GM18951 (cell line): ENCODE results near the gene ZDHHC17.
"Not testable (repeated sequence)": the region's sequence is repeated elsewhere in the genome, so short reads cannot be mapped to it uniquely, and the experiment has no call there.

Experiments used
- POLR2A ChIP-seq: IDR thresholded peaks from 4 replicates; pipeline ENCODE4 v1.6.1; 2011; ENCODE audit warnings: mild to moderate bottlenecking; ENCODE audit not compliant: insufficient read length, insufficient read depth; ENCODE audit errors: extremely low read depth
- in situ Hi-C: fragments of 300-500 bp; cut with MboI; formaldehyde crosslinking; loops from one replicate; pipeline ENCODE4 v1.12.0; 2022; ENCODE audit warnings: low sequenced_read_pairs, mixed read lengths, inconsistent platforms; ENCODE audit not compliant: unreplicated experiment

ZDHHC17 gene

GRCh38 chr12:76763746-76764675 lies at the start of gene ZDHHC17:
TSS of gene ZDHHC17 (plus strand) at chr12:76764115. CDS start at chr12:76764237, 122 bp downstream.
- in situ Hi-C loops: no loop called here
- TF ChIP-seq POLR2A: peak; percentile 83

DNA sequence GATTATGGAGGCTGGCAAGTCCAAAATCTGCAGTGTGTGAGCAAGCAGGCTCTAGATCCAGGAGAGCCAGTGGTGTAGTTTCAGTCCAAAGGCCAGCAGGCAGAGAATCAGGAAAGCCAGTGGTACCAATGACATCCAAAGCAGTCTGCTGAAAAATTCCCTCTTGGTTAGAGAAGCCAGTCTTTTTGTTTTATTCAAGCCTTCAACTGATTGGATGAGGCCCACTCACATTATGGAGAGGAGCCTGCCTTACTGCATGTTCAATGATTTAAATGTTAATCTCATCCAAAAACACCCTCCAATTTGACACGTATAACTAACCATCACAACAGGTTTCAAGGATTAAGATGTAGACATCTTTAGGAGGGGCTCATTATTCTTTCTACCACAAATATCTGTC lies 49.5 kb upstream of the ZDHHC17 start:
- no peak for TF ChIP-seq POLR2A
- in situ Hi-C loops: no loop called here

GRCh38 chr12:76714861-76715260 lies 49.1 kb upstream of the ZDHHC17 start:
- no peak for TF ChIP-seq POLR2A
- in situ Hi-C loops: no loop called here

DNA sequence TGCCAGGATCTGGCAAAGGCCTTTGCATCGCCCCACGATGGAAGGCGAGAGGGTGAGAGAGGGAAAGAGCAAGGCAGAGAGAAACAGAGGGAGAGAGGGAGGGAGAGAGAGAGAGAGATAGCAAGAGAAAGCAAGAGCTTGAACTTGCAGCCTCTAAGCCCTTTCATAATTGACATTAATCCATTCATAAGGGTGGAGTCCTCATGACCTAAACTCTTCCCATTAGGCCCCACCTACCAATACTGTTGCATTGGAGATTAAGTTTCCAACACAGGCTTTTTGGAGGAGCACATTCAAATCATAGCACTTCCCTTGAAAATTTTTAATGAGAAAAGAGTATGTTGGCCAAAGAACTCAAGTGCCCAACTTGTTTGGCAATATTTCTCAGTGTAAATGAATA lies 48.6 kb upstream of the ZDHHC17 start:
- no peak for TF ChIP-seq POLR2A
- in situ Hi-C loops: no loop called here

- in situ Hi-C loops: no loop called here
- no peak for TF ChIP-seq POLR2A
These were observed 46.6 kb upstream of the ZDHHC17 start for GRCh38 chr12:76717314-76717713.

DNA sequence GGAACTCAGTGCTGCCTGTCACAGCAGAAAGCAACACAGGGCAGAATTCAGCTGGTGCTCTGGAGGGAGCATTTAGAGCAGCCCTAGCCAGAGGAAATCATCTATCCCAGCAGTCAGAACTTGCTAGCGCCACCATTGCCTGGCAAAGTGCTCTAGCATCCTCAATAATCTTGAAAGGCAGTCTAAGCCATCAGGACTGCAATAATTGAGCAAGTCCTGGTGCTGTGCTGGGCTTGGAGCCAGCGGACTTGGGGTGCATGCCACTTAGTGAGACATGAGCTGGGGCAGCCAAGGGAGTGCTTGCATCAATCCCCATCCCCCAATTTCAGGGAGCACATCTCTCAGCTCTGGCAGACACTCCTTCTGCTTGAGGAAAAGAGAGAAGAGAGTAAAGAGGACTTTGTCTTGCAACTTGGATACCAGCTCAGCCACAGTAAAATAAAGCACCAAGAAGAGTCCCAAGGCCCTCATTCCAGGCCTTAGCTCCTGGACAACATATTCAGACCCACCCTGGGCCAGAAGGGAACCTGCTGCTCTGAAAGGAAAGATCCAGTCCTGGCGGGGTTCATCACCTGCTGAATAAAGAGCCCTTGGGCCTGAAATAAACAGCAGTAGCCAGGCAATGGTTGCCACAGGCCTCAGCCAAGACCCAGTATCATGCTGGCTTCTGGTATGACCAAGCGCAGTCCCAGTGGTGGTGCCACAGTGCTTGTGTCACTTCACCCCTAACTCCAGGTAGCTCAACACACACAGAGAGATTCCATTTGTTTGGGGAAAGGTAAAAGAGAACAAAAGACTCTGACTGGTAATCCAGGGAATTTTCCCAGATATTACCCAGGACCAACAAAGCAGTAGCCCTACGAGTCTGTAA lies 44.5 kb upstream of the ZDHHC17 start:
- in situ Hi-C loops: no loop called here

GRCh38 chr12:76720068-76720467 lies 43.8 kb upstream of the ZDHHC17 start:
- TF ChIP-seq POLR2A: no peak
- in situ Hi-C loops: no loop called here

More for the DNA sequence above, 44.5 kb upstream of the ZDHHC17 start:
- no peak for TF ChIP-seq POLR2A

- TF ChIP-seq POLR2A: no peak
These were observed 37.3 kb upstream of the ZDHHC17 start for GRCh38 chr12:76726626-76727025.

GRCh38 chr12:76732188-76732587 lies 31.7 kb upstream of the ZDHHC17 start:
- in situ Hi-C loops: not testable (repeated sequence)

More at GRCh38 chr12:76726626-76727025, 37.3 kb upstream of the ZDHHC17 start:
- in situ Hi-C loops: no loop called here

DNA sequence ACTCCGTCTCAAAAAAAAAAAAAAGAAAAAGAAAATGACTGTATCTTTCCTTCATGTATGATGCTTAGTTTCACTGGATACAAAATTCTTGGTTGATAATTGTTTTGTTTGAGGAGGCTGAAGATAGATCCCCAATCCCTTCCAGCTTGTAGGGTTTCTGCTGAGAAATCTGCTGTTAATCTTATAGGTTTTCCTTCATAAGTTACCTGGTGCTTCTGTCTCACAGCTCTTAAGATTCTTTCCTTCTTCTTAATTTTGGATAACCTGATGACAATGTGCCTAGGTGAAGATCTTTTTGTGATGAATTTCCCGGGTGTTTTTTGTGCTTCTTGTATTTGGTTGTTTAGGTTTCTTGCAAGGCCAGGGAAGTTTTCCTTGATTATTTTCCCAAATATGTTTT lies 26.2 kb upstream of the ZDHHC17 start:
- in situ Hi-C loops: not testable (repeated sequence)

- in situ Hi-C loops: no loop called here
- no peak for TF ChIP-seq POLR2A
These were observed 24.9 kb upstream of the ZDHHC17 start for GRCh38 chr12:76738824-76739579.

DNA sequence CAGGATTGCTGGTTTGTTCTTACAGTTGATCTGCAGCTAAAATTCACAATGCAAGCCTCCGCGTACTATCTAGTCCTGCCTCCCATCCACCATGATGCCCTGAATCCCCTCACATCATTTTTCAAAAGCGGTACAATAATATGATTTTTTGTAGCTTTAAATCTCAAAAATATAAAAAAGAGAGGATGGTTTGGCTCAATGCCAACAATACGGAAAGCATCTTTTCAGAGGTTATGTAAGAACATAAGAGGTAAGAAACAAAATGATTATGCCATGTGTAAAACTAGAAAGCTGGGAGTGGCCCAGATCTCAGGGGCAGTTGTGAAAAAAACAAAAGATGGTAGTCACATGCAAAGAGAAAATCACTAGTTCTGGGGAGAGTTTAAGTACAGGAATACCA lies 24.0 kb upstream of the ZDHHC17 start:
- TF ChIP-seq POLR2A: no peak
- in situ Hi-C loops: no loop called here

- no peak for TF ChIP-seq POLR2A
- in situ Hi-C loops: no loop called here
These were observed 23.4 kb upstream of the ZDHHC17 start for GRCh38 chr12:76740501-76740900.
